HepG2 (cell line): ENCODE data around the gene DLG1. TPM values are rescaled to one million over a fixed set of nuclear protein-coding genes. Genes with fewer than 3 reads are reported as not detected.

Experiments used
- ATAC-seq: fragments of 200-7000 bp; cut with Tn5 transposase; 3 replicates; pipeline ENCODE4 v1.9.1; 2020; ENCODE audit warnings: mild to moderate bottlenecking, moderate library complexity
- BruUV-seq: library from RNA; stranded (reverse); fragments of 400-500 nt; replicated peaks from 2 replicates; lab custom pipeline; 2021; lab: Mats Ljungman, UMichigan
- CTCF ChIA-PET: fragments of 300-600 bp; formaldehyde crosslinking; extraction: SDS; loops from one replicate; lab custom pipeline; 2021; ENCODE audit warnings: low total read pairs, inconsistent platforms, low intra/inter-chr PET ratio; lab: Yijun Ruan, JAX
- POLR2A ChIA-PET: fragments of 350-600 bp; sonication (Branson Sonifier 250); formaldehyde crosslinking; loops from one replicate; lab custom pipeline; 2020; ENCODE audit warnings: antibody characterized with exemption, inconsistent platforms; lab: Yijun Ruan, JAX
- DNase-seq: peaks from one replicate; pipeline ENCODE4 v3.0.0-alpha.2; 2015; ENCODE audit warnings: low spot score
- FAIRE-seq: peaks from 3 replicates; lab custom pipeline; 2011; peaks lifted over from hg19 to GRCh38; lab: Jason Lieb, UNC
- H2AFZ ChIP-seq: one replicate; pipeline ENCODE4 v1.6.1; 2011; ENCODE audit warnings: low read length, inconsistent platforms
- H3K27ac ChIP-seq: fragments of 300-600 bp; 3 replicates; pipeline ENCODE4 v1.8.0; 2011; ENCODE audit warnings: mixed run types, mild to moderate bottlenecking, mixed read lengths, low read length, inconsistent platforms; ENCODE audit not compliant: insufficient read depth; ENCODE audit errors: extremely low read length
- H3K27me3 ChIP-seq, 2 experiments: fragments of 200-600 bp in 1 of 2; 2 replicates in 1 of 2; 3 replicates in 1 of 2; pipeline versions ENCODE4 v1.6.0 to v1.8.0; 2011; ENCODE audit warnings: low read length in 2 of 2, mild to moderate bottlenecking in 2 of 2, moderate library complexity in 2 of 2, inconsistent platforms in 1 of 2; ENCODE audit not compliant: insufficient read depth in 2 of 2, control insufficient read depth in 1 of 2
- H3K36me3 ChIP-seq, 2 experiments: fragments of 200-600 bp in 1 of 2; replicated peaks in 1 of 2; 2 replicates in 1 of 2; 3 replicates in 1 of 2; pipeline versions ENCODE4 v1.5.1 to v1.8.0; 2011; ENCODE audit warnings: low read length in 2 of 2, inconsistent platforms in 1 of 2; ENCODE audit not compliant: insufficient read depth in 2 of 2, control insufficient read depth in 1 of 2
- H3K4me1 ChIP-seq: 2 replicates; pipeline ENCODE4 v1.5.1; 2012; ENCODE audit warnings: low read length, inconsistent platforms; ENCODE audit not compliant: insufficient read depth
- H3K4me2 ChIP-seq: 2 replicates; pipeline ENCODE4 v1.6.0; 2011; ENCODE audit warnings: low read depth, low read length, inconsistent platforms
- H3K4me3 ChIP-seq, 3 experiments: fragments of 200-600 bp in 1 of 3; sonication (generic), shearing (Covaris generic) in 1 of 3; replicated peaks in 1 of 3; 2 replicates each; pipeline ENCODE4 v1.5.1; 2011 to 2016; ENCODE audit warnings: low read length in 3 of 3, inconsistent platforms in 2 of 3, low read depth in 2 of 3, mild to moderate bottlenecking in 2 of 3, control low read depth in 1 of 3, mixed read lengths in 1 of 3; ENCODE audit not compliant: insufficient read depth in 1 of 3
- H3K79me2 ChIP-seq: one replicate; pipeline ENCODE4 v1.6.1; 2011; ENCODE audit warnings: low read length, inconsistent platforms; ENCODE audit not compliant: insufficient read depth
- H3K9ac ChIP-seq: 2 replicates; pipeline ENCODE4 v1.6.0; 2011; ENCODE audit warnings: mild to moderate bottlenecking, low read depth, low read length, inconsistent platforms; ENCODE audit not compliant: insufficient read depth
- H3K9me3 ChIP-seq: 2 replicates; pipeline ENCODE4 v1.5.1; 2012; ENCODE audit warnings: mild to moderate bottlenecking, low read length
- H4K20me1 ChIP-seq: 2 replicates; pipeline ENCODE4 v1.6.0; 2011; ENCODE audit warnings: inconsistent platforms, mild to moderate bottlenecking, low read length, moderate library complexity; ENCODE audit not compliant: insufficient read depth
- GLI4 ChIP-seq: sonication (generic); formaldehyde crosslinking; IDR thresholded peaks from 2 replicates; pipeline ENCODE4 v1.5.1; 2020; ENCODE audit warnings: missing genetic modification reagents, mild to moderate bottlenecking, moderate library complexity, borderline replicate concordance
- HCFC1 ChIP-seq: fragments of 150-350 bp; IDR thresholded peaks from 2 replicates; pipeline ENCODE4 v1.6.1; 2014; ENCODE audit warnings: low read depth, low read length
- ZFP82 ChIP-seq: sonication (generic); formaldehyde crosslinking; IDR thresholded peaks from 2 replicates; pipeline ENCODE4 v1.5.1; 2020; ENCODE audit warnings: mild to moderate bottlenecking, missing genetic modification reagents, borderline replicate concordance
- ZFY ChIP-seq: sonication (generic); formaldehyde crosslinking; IDR thresholded peaks from 2 replicates; pipeline ENCODE4 v1.4.0; 2020; ENCODE audit warnings: missing genetic modification reagents
- ZNF143 ChIP-seq: sonication (generic); formaldehyde crosslinking; IDR thresholded peaks from 2 replicates; pipeline ENCODE4 v1.4.0; 2020; ENCODE audit warnings: missing genetic modification reagents
- ZNF232 ChIP-seq: sonication (generic); formaldehyde crosslinking; IDR thresholded peaks from 2 replicates; pipeline ENCODE4 v1.4.0; 2020; ENCODE audit warnings: missing genetic modification reagents, borderline replicate concordance
- ZNF317 ChIP-seq: sonication (generic); formaldehyde crosslinking; IDR thresholded peaks from 2 replicates; pipeline ENCODE4 v1.5.0; 2020; ENCODE audit warnings: mild to moderate bottlenecking, missing genetic modification reagents
- ZNF652 ChIP-seq: IDR thresholded peaks from 2 replicates; pipeline ENCODE4 v1.6.1; 2016; ENCODE audit warnings: low read depth, borderline replicate concordance
- WGBS: methylation state at CpG from one replicate; pipeline ENCODE4 v1.1.6; 2017; ENCODE audit warnings: low lambda C conversion rate; 5-methylcytosine and 5-hydroxymethylcytosine counted together
- in situ Hi-C: cut with HindIII; loops from 2 replicates; pipeline ENCODE4 v1.10.0; 2017; ENCODE audit warnings: low pct_unique_long_range_greater_than_20kb; ENCODE audit not compliant: extremely low pct_ligation_motif_present
- intact Hi-C: fragments of 100-400 bp; cut with micrococcal nuclease; formaldehyde crosslinking; loops from one replicate; pipeline ENCODE4 v1.10.0; 2022; ENCODE audit not compliant: unreplicated experiment
- polyA plus RNA-seq, 8 experiments: library from polyadenylated mRNA; depleted of rRNA in 3 of 8; stranded (reverse) in 7 of 8; unstranded in 1 of 8; fragments of >200 nt; fragmentation: Illumina TruSeq in 4 of 8; extraction: Trizol in 4 of 8; gene quantifications; 2 replicates each; pipeline versions ENCODE4 v1.2.1 to v1.2.3, GENCODE V29; 2011 to 2016; ENCODE audit warnings: low read depth in 4 of 8, missing spikeins in 1 of 8, mixed read lengths in 1 of 8; ENCODE audit not compliant: insufficient read depth in 1 of 8
- total RNA-seq, 5 experiments: library from RNA; depleted of rRNA; stranded (reverse); fragments of >200 nt; fragmentation: Illumina TruSeq; extraction: Trizol; gene quantifications; 2 replicates each; pipeline ENCODE4 v1.2.3, GENCODE V29; 2016; ENCODE audit warnings: low read depth in 1 of 5
- TF ChIP-seq, protein P1 (sequence below): sonication (generic); formaldehyde crosslinking; IDR thresholded peaks from 2 replicates; pipeline ENCODE4 v1.5.1; 2020; ENCODE audit warnings: mild to moderate bottlenecking, missing genetic modification reagents, moderate library complexity
- TF ChIP-seq, protein P2 (sequence below): sonication (generic); formaldehyde crosslinking; IDR thresholded peaks from 2 replicates; pipeline ENCODE4 v1.4.0; 2020; ENCODE audit warnings: missing genetic modification reagents

DLG1 gene
- total and polyA plus RNA-seq, 2 of the 13 experiments (the other 11 are each of a cell fraction or from before 2014, with no cell fraction given): 30.5 to 104 TPM

DNA sequence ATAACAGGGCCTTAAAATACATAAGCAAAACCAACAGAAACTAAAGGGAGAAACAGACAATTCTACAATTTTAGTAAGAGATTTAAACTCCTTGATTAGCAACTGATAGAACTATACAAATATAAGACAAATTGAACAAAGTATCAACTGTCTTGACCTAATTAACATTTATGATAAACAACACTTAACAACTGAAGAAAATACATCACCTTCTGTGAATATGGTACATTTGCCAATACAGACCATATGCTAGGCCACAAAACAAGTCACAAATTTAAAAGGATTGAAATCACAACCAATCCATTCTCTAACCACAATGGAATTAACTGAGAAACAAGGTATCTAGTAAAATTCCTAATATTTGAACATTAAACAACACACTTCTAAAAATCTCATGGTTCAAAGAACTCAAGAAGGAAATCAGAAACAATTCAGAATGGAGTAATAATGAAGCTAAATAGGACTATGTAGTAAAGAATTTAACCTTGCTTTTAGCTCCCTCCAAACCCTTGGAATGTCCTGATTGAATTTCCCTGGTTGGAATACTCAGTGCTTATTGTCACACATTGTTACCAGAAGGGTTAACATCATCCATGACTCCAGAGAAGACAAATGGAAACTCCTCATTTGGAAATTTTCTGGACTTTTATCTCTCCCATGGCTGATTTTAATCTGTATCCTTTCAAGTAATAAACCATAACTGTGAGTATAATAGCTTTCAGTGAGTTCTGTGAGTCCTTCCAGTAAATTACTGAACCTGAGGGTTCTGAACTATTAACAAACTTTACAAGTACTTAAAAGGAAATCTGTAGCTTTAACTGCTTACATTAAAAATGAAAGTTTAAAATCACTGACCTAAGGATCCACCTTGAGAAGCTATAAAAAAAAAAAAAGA is 88.8 kb downstream of the DLG1 start:
- FAIRE-seq (no peak), ATAC-seq (no peak), DNase-seq (no peak)
- Histone ChIP-seq H3K9ac (no peak overlapping the region), H2AFZ (no peak overlapping the region), H3K79me2 (peaks cover 97% of the 10 kb centered on the region), H3K4me2 (no peak overlapping the region; the same call in 1 of the 2 replicates), H4K20me1 (peaks cover 9% of the 10 kb centered on the region), H3K4me1 (peaks cover 23% of the 10 kb centered on the region), H3K36me3 (no peaks in the 10 kb centered on the region; a peak in 2 of 5 replicates), H3K4me3 (no peak overlapping the region), H3K27me3 (no peaks in the 10 kb centered on the region), H3K9me3 (no peaks in the 10 kb centered on the region), H3K27ac (no peak overlapping the region)
- in situ Hi-C loops (no loop called here), intact Hi-C loops (no loop called here)
- ChIA-PET CTCF (no interaction called here), POLR2A (no interaction called here)
- BruUV-seq: no TSS peak
- TF ChIP-seq ZNF652 (0 out of 2 replicates have a peak, but pooled peaks have one; percentile 38), ZNF143 (CRISPR knock-in tag) (no peak)

DNA sequence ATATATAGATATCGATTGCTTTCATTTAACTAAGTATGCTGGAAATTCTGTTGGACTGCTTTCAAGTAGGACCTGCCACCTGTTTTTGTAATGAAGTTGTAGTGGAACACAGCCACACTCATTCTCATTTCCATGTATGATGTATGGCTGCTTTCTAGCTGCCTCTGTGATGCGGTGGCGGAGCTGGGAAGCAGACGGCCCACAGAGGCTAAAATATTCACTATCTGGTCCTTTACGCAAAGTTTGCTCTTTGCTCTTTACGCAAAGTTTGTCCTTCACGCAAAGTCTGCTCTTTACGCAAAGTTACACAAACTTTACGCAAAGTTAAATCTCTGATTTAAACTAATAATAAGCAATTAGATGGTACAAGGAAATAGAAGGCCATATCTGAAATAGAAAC is 91.5 kb downstream of the DLG1 start:
- in situ Hi-C loops (no loop called here), intact Hi-C loops (no loop called here)
- Histone ChIP-seq H3K27me3 (no peaks in the 10 kb centered on the region), H3K9ac (no peak overlapping the region), H4K20me1 (peaks cover 20% of the 10 kb centered on the region), H3K36me3 (no peaks in the 10 kb centered on the region; a peak in 1 of 5 replicates), H3K4me3 (no peak overlapping the region), H2AFZ (no peak overlapping the region), H3K4me2 (no peak overlapping the region), H3K4me1 (peaks cover 39% of the 10 kb centered on the region), H3K9me3 (no peaks in the 10 kb centered on the region), H3K79me2 (peaks cover 98% of the 10 kb centered on the region), H3K27ac (no peak overlapping the region)
- no TSS peak for BruUV-seq
- DNase-seq (peak; percentile 53), FAIRE-seq (no peak), ATAC-seq (no peak; the same call in 2 of the 3 replicates)
- CTCF ChIA-PET: no interaction called here
- WGBS: 87% methylated on average over 9 of the region's 9 CpGs
- POLR2A ChIA-PET: no interaction called here
- TF ChIP-seq GLI4 (CRISPR knock-in tag) (no peak), ZFP82 (CRISPR knock-in tag) (no peak), HCFC1 (no peak), ZNF317 (CRISPR knock-in tag) (no peak), ZNF232 (no peak), ZFY (no peak)
- TF ChIP-seq, protein P1, sequence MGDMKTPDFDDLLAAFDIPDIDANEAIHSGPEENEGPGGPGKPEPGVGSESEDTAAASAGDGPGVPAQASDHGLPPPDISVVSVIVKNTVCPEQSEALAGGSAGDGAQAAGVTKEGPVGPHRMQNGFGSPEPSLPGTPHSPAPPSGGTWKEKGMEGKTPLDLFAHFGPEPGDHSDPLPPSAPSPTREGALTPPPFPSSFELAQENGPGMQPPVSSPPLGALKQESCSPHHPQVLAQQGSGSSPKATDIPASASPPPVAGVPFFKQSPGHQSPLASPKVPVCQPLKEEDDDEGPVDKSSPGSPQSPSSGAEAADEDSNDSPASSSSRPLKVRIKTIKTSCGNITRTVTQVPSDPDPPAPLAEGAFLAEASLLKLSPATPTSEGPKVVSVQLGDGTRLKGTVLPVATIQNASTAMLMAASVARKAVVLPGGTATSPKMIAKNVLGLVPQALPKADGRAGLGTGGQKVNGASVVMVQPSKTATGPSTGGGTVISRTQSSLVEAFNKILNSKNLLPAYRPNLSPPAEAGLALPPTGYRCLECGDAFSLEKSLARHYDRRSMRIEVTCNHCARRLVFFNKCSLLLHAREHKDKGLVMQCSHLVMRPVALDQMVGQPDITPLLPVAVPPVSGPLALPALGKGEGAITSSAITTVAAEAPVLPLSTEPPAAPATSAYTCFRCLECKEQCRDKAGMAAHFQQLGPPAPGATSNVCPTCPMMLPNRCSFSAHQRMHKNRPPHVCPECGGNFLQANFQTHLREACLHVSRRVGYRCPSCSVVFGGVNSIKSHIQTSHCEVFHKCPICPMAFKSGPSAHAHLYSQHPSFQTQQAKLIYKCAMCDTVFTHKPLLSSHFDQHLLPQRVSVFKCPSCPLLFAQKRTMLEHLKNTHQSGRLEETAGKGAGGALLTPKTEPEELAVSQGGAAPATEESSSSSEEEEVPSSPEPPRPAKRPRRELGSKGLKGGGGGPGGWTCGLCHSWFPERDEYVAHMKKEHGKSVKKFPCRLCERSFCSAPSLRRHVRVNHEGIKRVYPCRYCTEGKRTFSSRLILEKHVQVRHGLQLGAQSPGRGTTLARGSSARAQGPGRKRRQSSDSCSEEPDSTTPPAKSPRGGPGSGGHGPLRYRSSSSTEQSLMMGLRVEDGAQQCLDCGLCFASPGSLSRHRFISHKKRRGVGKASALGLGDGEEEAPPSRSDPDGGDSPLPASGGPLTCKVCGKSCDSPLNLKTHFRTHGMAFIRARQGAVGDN (CRISPR knock-in tag): no peak
- TF ChIP-seq, protein P2, sequence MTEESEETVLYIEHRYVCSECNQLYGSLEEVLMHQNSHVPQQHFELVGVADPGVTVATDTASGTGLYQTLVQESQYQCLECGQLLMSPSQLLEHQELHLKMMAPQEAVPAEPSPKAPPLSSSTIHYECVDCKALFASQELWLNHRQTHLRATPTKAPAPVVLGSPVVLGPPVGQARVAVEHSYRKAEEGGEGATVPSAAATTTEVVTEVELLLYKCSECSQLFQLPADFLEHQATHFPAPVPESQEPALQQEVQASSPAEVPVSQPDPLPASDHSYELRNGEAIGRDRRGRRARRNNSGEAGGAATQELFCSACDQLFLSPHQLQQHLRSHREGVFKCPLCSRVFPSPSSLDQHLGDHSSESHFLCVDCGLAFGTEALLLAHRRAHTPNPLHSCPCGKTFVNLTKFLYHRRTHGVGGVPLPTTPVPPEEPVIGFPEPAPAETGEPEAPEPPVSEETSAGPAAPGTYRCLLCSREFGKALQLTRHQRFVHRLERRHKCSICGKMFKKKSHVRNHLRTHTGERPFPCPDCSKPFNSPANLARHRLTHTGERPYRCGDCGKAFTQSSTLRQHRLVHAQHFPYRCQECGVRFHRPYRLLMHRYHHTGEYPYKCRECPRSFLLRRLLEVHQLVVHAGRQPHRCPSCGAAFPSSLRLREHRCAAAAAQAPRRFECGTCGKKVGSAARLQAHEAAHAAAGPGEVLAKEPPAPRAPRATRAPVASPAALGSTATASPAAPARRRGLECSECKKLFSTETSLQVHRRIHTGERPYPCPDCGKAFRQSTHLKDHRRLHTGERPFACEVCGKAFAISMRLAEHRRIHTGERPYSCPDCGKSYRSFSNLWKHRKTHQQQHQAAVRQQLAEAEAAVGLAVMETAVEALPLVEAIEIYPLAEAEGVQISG (CRISPR knock-in tag): no peak
